H9 (cell line): ENCODE results near the gene AQP12A. TPM values are rescaled to one million over a fixed set of nuclear protein-coding genes. Genes with fewer than 3 reads are reported as not detected.
"Not testable (repeated sequence)": the region's sequence is repeated elsewhere in the genome, so short reads cannot be mapped to it uniquely, and the experiment has no call there.

Source experiments
- DNase-seq: peaks from one replicate; pipeline ENCODE4 v3.0.0-alpha.2; 2017
- H2AFZ ChIP-seq: one replicate; pipeline ENCODE4 v1.6.1; 2013; ENCODE audit warnings: mild to moderate bottlenecking, low read length, control low read depth, moderate library complexity
- H2AK5ac ChIP-seq: 2 replicates; pipeline ENCODE4 v1.6.1; 2013; ENCODE audit warnings: low read length, control low read depth, mixed read lengths; ENCODE audit not compliant: insufficient read length
- H2BK120ac ChIP-seq: one replicate; pipeline ENCODE4 v1.6.1; 2013; ENCODE audit warnings: low read depth, mild to moderate bottlenecking, low read length, control low read depth, inconsistent platforms; ENCODE audit not compliant: poor library complexity, severe bottlenecking
- H2BK12ac ChIP-seq: 2 replicates; pipeline ENCODE4 v1.6.1; 2013; ENCODE audit warnings: low read length, control low read depth, mixed read lengths, low read depth; ENCODE audit not compliant: insufficient read length
- H2BK15ac ChIP-seq: 2 replicates; pipeline ENCODE4 v1.6.1; 2013; ENCODE audit warnings: low read depth, low read length, control low read depth
- H2BK20ac ChIP-seq: one replicate; pipeline ENCODE4 v1.6.1; 2013; ENCODE audit warnings: low read depth, mild to moderate bottlenecking, low read length, control low read depth, inconsistent platforms; ENCODE audit not compliant: poor library complexity, severe bottlenecking
- H2BK5ac ChIP-seq: 2 replicates; pipeline ENCODE4 v1.6.1; 2013; ENCODE audit warnings: low read length, control low read depth, mixed read lengths; ENCODE audit not compliant: insufficient read length
- H3K14ac ChIP-seq: 2 replicates; pipeline ENCODE4 v1.6.1; 2013; ENCODE audit warnings: low read length, control low read depth; ENCODE audit not compliant: insufficient read depth
- H3K18ac ChIP-seq: 2 replicates; pipeline ENCODE4 v1.6.1; 2013; ENCODE audit warnings: low read depth, mild to moderate bottlenecking, mixed read lengths, low read length, control low read depth; ENCODE audit not compliant: insufficient read length
- H3K23ac ChIP-seq: 2 replicates; pipeline ENCODE4 v1.6.1; 2013; ENCODE audit warnings: low read length, control low read depth, mixed read lengths, low read depth; ENCODE audit not compliant: insufficient read length
- H3K23me2 ChIP-seq: 2 replicates; pipeline ENCODE4 v1.6.1; 2013; ENCODE audit warnings: low read depth, mild to moderate bottlenecking, mixed read lengths, low read length, control low read depth; ENCODE audit not compliant: insufficient read length, poor library complexity, severe bottlenecking
- H3K27ac ChIP-seq: 2 replicates; pipeline ENCODE4 v1.5.1; 2013; ENCODE audit warnings: low read length, control low read depth, mixed read lengths, low read depth; ENCODE audit not compliant: insufficient read length
- H3K27me3 ChIP-seq: 2 replicates; pipeline ENCODE4 v1.6.1; 2013; ENCODE audit warnings: low read length, control low read depth, inconsistent platforms; ENCODE audit not compliant: insufficient read depth
- H3K4ac ChIP-seq: 2 replicates; pipeline ENCODE4 v1.6.1; 2013; ENCODE audit warnings: low read depth, mild to moderate bottlenecking, control low read depth, inconsistent platforms, low read length, moderate library complexity
- H3K4me1 ChIP-seq: 2 replicates; pipeline ENCODE4 v1.6.1; 2013; ENCODE audit warnings: low read length, control low read depth, inconsistent platforms; ENCODE audit not compliant: insufficient read depth
- H3K4me2 ChIP-seq: 2 replicates; pipeline ENCODE4 v1.6.1; 2013; ENCODE audit warnings: low read length, control low read depth, mixed read lengths; ENCODE audit not compliant: insufficient read length, insufficient read depth
- H3K56ac ChIP-seq: 2 replicates; pipeline ENCODE4 v1.6.1; 2013; ENCODE audit warnings: low read depth, mild to moderate bottlenecking, mixed read lengths, low read length, control low read depth; ENCODE audit not compliant: insufficient read length
- H3K79me1 ChIP-seq: 2 replicates; pipeline ENCODE4 v1.6.1; 2013; ENCODE audit warnings: low read depth, mild to moderate bottlenecking, moderate library complexity, low read length, control low read depth, inconsistent platforms; ENCODE audit not compliant: insufficient read depth, poor library complexity, severe bottlenecking
- H3K79me2 ChIP-seq: 2 replicates; pipeline ENCODE4 v1.6.1; 2013; ENCODE audit warnings: low read length, control low read depth, inconsistent platforms; ENCODE audit not compliant: insufficient read depth
- H3K9ac ChIP-seq: 2 replicates; pipeline ENCODE4 v1.6.1; 2013; ENCODE audit warnings: low read length, control low read depth, mixed read lengths; ENCODE audit not compliant: insufficient read length; ENCODE audit errors: extremely low read depth
- H3K9me3 ChIP-seq: one replicate; pipeline ENCODE4 v1.6.1; 2013; ENCODE audit warnings: low read depth, low read length, inconsistent platforms; ENCODE audit not compliant: control insufficient read depth
- H3T11ph ChIP-seq: one replicate; pipeline ENCODE4 v1.6.1; 2013; ENCODE audit warnings: mild to moderate bottlenecking, low read length, control low read depth, inconsistent platforms
- H4K20me1 ChIP-seq: one replicate; pipeline ENCODE4 v1.6.1; 2013; ENCODE audit not compliant: control insufficient read depth, insufficient read length, insufficient read depth
- H4K5ac ChIP-seq: 2 replicates; pipeline ENCODE4 v1.6.1; 2013; ENCODE audit warnings: low read depth, mild to moderate bottlenecking, mixed read lengths, low read length, control low read depth; ENCODE audit not compliant: insufficient read length
- H4K8ac ChIP-seq: replicated peaks from 2 replicates; pipeline ENCODE4 v1.6.1; 2013; ENCODE audit warnings: low read length, control low read depth, mixed read lengths, low read depth; ENCODE audit not compliant: insufficient read length
- H4K91ac ChIP-seq: 2 replicates; pipeline ENCODE4 v1.6.1; 2013; ENCODE audit warnings: low read depth, mild to moderate bottlenecking, moderate library complexity, mixed read lengths, low read length, control low read depth; ENCODE audit not compliant: insufficient read length
- H3K27ac Mint-ChIP-seq, 3 experiments: 2 replicates in 2 of 3; 3 replicates in 1 of 3; pipeline ENCODE4 v1.8.0; 2020 to 2021; ENCODE audit warnings: mixed read lengths in 3 of 3, mild to moderate bottlenecking in 1 of 3, moderate library complexity in 1 of 3
- H3K27me3 Mint-ChIP-seq: 2 replicates; pipeline ENCODE4 v1.8.0; 2021; ENCODE audit warnings: low read depth, mild to moderate bottlenecking, moderate library complexity, mixed read lengths
- H3K36me3 Mint-ChIP-seq, 3 experiments: 2 replicates in 2 of 3; 3 replicates in 1 of 3; pipeline ENCODE4 v1.8.0; 2020 to 2021; ENCODE audit warnings: low read depth in 3 of 3, mixed read lengths in 3 of 3; ENCODE audit not compliant: insufficient read depth in 1 of 3
- H3K4me1 Mint-ChIP-seq, 2 experiments: 2 replicates each; pipeline ENCODE4 v1.8.0; 2020; ENCODE audit warnings: mixed read lengths in 2 of 2
- H3K4me3 Mint-ChIP-seq, 2 experiments: 2 replicates in 1 of 2; 3 replicates in 1 of 2; pipeline ENCODE4 v1.8.0; 2020 to 2021; ENCODE audit warnings: mild to moderate bottlenecking in 2 of 2, mixed read lengths in 2 of 2, moderate library complexity in 1 of 2
- H3K9me3 Mint-ChIP-seq, 2 experiments: 2 replicates in 1 of 2; 3 replicates in 1 of 2; pipeline ENCODE4 v1.8.0; 2020; ENCODE audit warnings: mild to moderate bottlenecking in 2 of 2, mixed read lengths in 2 of 2, moderate library complexity in 1 of 2
- WGBS: extraction: QIAGEN DNeasy Blood & Tissue Kit; methylation state at CpG from one replicate; pipeline ENCODE4 v1.1.7; 2013; ENCODE audit warnings: missing lambda C conversion rate, low lambda C conversion rate, mixed read lengths; ENCODE audit not compliant: insufficient read length; ENCODE audit errors: extremely low coverage; 5-methylcytosine and 5-hydroxymethylcytosine counted together
- long read RNA-seq: library from polyadenylated mRNA; unstranded; transcript quantifications from one replicate; pipeline ENCODE4 v2.0.0, GENCODE V29; 2020
- total RNA-seq: library from RNA; stranded (reverse); gene quantifications from 2 replicates; pipeline ENCODE4 v1.2.1, GENCODE V29; 2021

Gene AQP12A, protein sequence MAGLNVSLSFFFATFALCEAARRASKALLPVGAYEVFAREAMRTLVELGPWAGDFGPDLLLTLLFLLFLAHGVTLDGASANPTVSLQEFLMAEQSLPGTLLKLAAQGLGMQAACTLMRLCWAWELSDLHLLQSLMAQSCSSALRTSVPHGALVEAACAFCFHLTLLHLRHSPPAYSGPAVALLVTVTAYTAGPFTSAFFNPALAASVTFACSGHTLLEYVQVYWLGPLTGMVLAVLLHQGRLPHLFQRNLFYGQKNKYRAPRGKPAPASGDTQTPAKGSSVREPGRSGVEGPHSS
- total RNA-seq, result not detected in 2 replicates
- long read RNA-seq, result 0 reads

DNA sequence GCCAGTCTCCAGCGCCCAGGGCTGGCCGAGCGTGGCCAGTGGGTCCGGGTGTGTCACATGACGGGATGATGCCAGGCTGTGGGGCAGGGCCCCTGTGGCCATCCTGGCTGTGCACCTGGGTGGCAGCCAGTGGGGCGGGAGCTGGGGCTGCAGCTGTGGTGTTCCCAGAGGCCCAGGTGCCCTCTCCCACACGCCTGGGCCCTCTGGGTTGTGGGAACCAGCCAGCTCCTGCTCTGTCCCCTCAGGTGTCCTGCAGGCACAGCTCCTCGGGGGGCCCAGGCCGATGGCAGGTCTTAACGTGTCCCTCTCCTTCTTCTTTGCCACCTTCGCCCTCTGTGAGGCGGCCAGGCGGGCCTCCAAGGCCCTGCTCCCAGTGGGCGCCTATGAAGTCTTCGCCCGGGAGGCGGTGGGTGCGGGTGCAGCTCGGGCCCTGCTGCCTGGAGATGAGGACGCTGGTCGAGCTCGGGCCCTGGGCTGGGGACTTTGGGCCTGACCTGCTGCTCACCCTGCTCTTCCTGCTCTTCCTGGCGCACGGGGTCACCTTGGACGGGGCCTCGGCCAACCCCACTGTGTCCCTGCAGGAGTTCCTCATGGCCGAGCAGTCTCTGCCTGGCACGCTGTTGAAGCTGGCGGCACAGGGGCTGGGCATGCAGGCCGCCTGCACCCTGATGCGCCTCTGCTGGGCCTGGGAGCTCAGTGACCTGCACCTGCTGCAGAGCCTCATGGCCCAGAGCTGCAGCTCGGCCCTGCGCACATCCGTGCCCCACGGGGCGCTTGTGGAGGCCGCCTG is at the start of gene AQP12A:
Gene AQP12A (plus strand): TSS at position 236 of the 790 bp plus-strand sequence. CDS start 48 bp downstream, at position 284.
- not testable (repeated sequence) for H3K14ac ChIP-seq, H3K27me3 ChIP-seq, H3K4me1 Mint-ChIP-seq, H4K8ac ChIP-seq, H2AK5ac ChIP-seq, H3K9ac ChIP-seq, H3K9me3 Mint-ChIP-seq, H3K27me3 Mint-ChIP-seq, H3T11ph ChIP-seq, H3K18ac ChIP-seq, H2BK120ac ChIP-seq, H3K9me3 ChIP-seq, H3K4ac ChIP-seq, H3K4me3 Mint-ChIP-seq, H2BK5ac ChIP-seq, H3K4me2 ChIP-seq, H4K5ac ChIP-seq, H3K27ac ChIP-seq, H3K79me1 ChIP-seq, H2AFZ ChIP-seq, H2BK12ac ChIP-seq, H3K79me2 ChIP-seq, H3K4me1 ChIP-seq, H2BK15ac ChIP-seq, H3K23me2 ChIP-seq, H2BK20ac ChIP-seq, H3K27ac Mint-ChIP-seq, H3K56ac ChIP-seq, H4K20me1 ChIP-seq, H3K23ac ChIP-seq, H4K91ac ChIP-seq, H3K36me3 Mint-ChIP-seq
- WGBS, result no CpG with 5 or more reads among the region's 37 CpGs
- DNase-seq, result peak; percentile 25
